ENCODE measurements around the gene TPO.

DNA sequence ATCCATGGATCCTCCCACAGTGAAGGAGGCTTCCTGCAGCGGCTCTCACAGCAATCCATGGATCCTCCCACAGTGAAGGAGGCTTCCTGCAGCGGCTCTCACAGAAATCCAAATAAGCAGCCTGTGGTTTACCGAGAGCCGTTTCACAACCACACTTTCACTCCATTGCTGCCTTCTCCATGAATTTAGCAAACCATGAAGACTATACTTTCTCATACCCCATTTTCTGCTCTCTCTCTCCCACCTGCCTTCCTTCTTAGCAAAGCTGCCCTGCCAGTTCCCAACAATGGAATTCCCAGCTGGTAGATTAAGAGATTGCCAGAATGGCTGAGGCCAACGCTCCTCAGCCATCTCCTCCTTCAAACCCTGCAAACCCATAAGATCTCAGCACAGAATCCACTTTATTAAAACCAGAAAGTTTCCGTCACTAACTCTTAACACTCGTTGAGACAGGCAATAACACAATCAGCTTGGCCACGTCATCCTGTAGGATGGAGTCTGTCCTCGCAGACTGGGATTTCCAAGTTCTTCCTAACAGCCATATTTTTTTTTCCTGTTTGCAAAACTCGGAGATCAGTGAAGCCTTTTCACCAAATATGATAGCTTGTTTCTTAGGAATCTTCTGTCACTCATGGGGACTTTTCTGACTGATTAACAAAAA, 168.8 kb downstream of the TPO start:
- no peak for TF ChIP-seq POLR2A (IDR thresholded peaks at IDR 0.05)
- TF ChIP-seq, protein P1, sequence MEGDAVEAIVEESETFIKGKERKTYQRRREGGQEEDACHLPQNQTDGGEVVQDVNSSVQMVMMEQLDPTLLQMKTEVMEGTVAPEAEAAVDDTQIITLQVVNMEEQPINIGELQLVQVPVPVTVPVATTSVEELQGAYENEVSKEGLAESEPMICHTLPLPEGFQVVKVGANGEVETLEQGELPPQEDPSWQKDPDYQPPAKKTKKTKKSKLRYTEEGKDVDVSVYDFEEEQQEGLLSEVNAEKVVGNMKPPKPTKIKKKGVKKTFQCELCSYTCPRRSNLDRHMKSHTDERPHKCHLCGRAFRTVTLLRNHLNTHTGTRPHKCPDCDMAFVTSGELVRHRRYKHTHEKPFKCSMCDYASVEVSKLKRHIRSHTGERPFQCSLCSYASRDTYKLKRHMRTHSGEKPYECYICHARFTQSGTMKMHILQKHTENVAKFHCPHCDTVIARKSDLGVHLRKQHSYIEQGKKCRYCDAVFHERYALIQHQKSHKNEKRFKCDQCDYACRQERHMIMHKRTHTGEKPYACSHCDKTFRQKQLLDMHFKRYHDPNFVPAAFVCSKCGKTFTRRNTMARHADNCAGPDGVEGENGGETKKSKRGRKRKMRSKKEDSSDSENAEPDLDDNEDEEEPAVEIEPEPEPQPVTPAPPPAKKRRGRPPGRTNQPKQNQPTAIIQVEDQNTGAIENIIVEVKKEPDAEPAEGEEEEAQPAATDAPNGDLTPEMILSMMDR (IDR thresholded peaks at IDR 0.05) = no peak

Measured in thyroid gland (tissue), 4 donors.